ENCODE measurements around the gene FAM219A. TPM values are rescaled to one million over a fixed set of nuclear protein-coding genes. Genes with fewer than 3 reads are reported as not detected.
A peak's percentile ranks its signal among the peaks of the same experiment; 100 is the strongest.
"Not testable (repeated sequence)": the region's sequence is repeated elsewhere in the genome, so short reads cannot be mapped to it uniquely, and the experiment has no call there.

The FAM219A gene
- total RNA-seq, 1 donor from 2014 or later, result 25.9 TPM

DNA sequence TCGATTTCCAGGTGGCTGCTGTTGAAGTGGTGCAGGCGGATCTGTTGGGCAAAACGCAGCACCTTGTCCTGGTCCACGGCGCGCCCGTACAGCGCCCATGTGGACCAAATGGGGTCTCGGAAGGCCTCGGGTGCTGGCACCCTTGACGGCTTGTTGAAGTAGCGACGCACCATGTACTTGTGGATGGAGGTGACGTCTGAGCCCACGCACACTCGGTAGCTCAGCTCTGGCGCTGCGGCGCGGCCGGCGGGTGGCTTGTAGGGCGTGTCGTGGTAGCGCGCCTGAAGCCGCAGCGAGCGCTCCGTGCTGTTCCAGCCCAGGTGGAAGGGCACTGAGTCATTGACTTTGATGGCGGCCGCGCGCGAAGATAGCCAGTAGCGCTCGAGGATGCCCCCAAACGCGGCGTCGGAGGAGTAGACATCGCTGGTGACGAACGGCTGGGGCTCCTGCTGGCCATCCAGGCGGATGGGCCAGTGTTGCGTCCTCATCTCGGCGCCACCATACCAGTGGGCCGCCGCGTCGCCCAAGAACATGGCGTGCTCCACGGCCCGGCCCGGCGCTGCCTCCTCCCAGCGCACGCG, 86.4 kb downstream of the FAM219A start:
- peak; percentile 82 for DNase-seq (ENCODE audit: extremely low spot score, unreplicated experiment)
- TF ChIP-seq, protein P1, sequence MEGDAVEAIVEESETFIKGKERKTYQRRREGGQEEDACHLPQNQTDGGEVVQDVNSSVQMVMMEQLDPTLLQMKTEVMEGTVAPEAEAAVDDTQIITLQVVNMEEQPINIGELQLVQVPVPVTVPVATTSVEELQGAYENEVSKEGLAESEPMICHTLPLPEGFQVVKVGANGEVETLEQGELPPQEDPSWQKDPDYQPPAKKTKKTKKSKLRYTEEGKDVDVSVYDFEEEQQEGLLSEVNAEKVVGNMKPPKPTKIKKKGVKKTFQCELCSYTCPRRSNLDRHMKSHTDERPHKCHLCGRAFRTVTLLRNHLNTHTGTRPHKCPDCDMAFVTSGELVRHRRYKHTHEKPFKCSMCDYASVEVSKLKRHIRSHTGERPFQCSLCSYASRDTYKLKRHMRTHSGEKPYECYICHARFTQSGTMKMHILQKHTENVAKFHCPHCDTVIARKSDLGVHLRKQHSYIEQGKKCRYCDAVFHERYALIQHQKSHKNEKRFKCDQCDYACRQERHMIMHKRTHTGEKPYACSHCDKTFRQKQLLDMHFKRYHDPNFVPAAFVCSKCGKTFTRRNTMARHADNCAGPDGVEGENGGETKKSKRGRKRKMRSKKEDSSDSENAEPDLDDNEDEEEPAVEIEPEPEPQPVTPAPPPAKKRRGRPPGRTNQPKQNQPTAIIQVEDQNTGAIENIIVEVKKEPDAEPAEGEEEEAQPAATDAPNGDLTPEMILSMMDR (IDR thresholded peaks at IDR 0.05), result no peak
- H3K27ac Mint-ChIP-seq (ENCODE audit: unreplicated experiment), result no peak overlapping the region
- H3K27me3 Mint-ChIP-seq (ENCODE audit: unreplicated experiment), result no peaks in the 10 kb centered on the region
- H3K36me3 Mint-ChIP-seq (ENCODE audit: unreplicated experiment), result no peaks in the 10 kb centered on the region
- no peak overlapping the region for H3K4me3 Mint-ChIP-seq (ENCODE audit: unreplicated experiment)
- no peaks in the 10 kb centered on the region for H3K9me3 Mint-ChIP-seq (ENCODE audit: unreplicated experiment)
- peaks cover 8% of the 10 kb centered on the region for H3K4me1 Mint-ChIP-seq (ENCODE audit: unreplicated experiment)

GRCh38 chr9:34370970-34371880, 87.1 kb downstream of the FAM219A start:
- Mint-ChIP-seq H3K36me3 (ENCODE audit: unreplicated experiment) (no peaks in the 10 kb centered on the region), H3K9me3 (ENCODE audit: unreplicated experiment) (no peaks in the 10 kb centered on the region), H3K27me3 (ENCODE audit: unreplicated experiment) (no peaks in the 10 kb centered on the region), H3K27ac (ENCODE audit: unreplicated experiment) (no peak overlapping the region), H3K4me1 (ENCODE audit: unreplicated experiment) (peaks cover 8% of the 10 kb centered on the region), H3K4me3 (ENCODE audit: unreplicated experiment) (no peak overlapping the region)
- DNase-seq (ENCODE audit: extremely low spot score, unreplicated experiment), result peak; percentile 82
- TF ChIP-seq, protein P1 (IDR thresholded peaks at IDR 0.05), result no peak

GRCh38 chr9:34370335-34370969, 87.9 kb downstream of the FAM219A start:
- Mint-ChIP-seq H3K27me3 (ENCODE audit: unreplicated experiment) (no peaks in the 10 kb centered on the region), H3K9me3 (ENCODE audit: unreplicated experiment) (no peaks in the 10 kb centered on the region), H3K4me3 (ENCODE audit: unreplicated experiment) (no peak overlapping the region), H3K27ac (ENCODE audit: unreplicated experiment) (no peak overlapping the region), H3K4me1 (ENCODE audit: unreplicated experiment) (peaks cover 3% of the 10 kb centered on the region), H3K36me3 (ENCODE audit: unreplicated experiment) (no peaks in the 10 kb centered on the region)
- peak; percentile 60 for DNase-seq (ENCODE audit: extremely low spot score, unreplicated experiment)
- TF ChIP-seq, protein P1 (IDR thresholded peaks at IDR 0.05), result no peak

- no peaks in the 10 kb centered on the region for H3K36me3 Mint-ChIP-seq (ENCODE audit: unreplicated experiment)
- H3K27ac Mint-ChIP-seq (ENCODE audit: unreplicated experiment), result no peak overlapping the region
- H3K27me3 Mint-ChIP-seq (ENCODE audit: unreplicated experiment), result no peaks in the 10 kb centered on the region
- no peaks in the 10 kb centered on the region for H3K9me3 Mint-ChIP-seq (ENCODE audit: unreplicated experiment)
- no peaks in the 10 kb centered on the region for H3K4me1 Mint-ChIP-seq (ENCODE audit: unreplicated experiment)
- no peak overlapping the region for H3K4me3 Mint-ChIP-seq (ENCODE audit: unreplicated experiment)
- DNase-seq (ENCODE audit: extremely low spot score, unreplicated experiment), result no peak
- TF ChIP-seq, protein P1 (IDR thresholded peaks at IDR 0.05), result no peak
These were observed 88.7 kb downstream of the FAM219A start for GRCh38 chr9:34369636-34370035.

DNA sequence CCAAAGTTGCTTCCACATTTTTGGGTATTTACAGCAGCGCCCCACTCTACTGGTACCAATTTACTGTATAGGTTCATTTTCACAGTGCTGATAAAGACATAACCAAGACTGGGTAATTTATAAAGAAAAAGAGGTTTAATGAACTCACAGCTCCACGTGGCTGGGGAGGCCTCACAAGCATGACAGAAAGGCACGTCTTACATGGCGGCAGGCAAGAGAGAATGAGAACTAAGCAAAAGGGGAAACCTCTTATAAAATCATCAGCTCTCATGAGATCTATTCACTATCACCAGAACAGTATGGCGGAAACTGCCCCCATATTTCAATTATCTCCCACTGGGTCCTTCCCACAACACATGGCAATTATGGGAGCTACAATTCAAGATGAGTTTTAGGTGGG, 89.6 kb downstream of the FAM219A start:
- H3K27me3 Mint-ChIP-seq (ENCODE audit: unreplicated experiment); H3K4me1 Mint-ChIP-seq (ENCODE audit: unreplicated experiment); H3K4me3 Mint-ChIP-seq (ENCODE audit: unreplicated experiment); DNase-seq (ENCODE audit: extremely low spot score, unreplicated experiment); H3K36me3 Mint-ChIP-seq (ENCODE audit: unreplicated experiment); H3K27ac Mint-ChIP-seq (ENCODE audit: unreplicated experiment); H3K9me3 Mint-ChIP-seq (ENCODE audit: unreplicated experiment): not testable (repeated sequence)

GRCh38 chr9:34367751-34368410, 90.5 kb downstream of the FAM219A start:
- not testable (repeated sequence) for H3K27me3 Mint-ChIP-seq (ENCODE audit: unreplicated experiment); H3K9me3 Mint-ChIP-seq (ENCODE audit: unreplicated experiment); H3K27ac Mint-ChIP-seq (ENCODE audit: unreplicated experiment); H3K4me1 Mint-ChIP-seq (ENCODE audit: unreplicated experiment); H3K4me3 Mint-ChIP-seq (ENCODE audit: unreplicated experiment); H3K36me3 Mint-ChIP-seq (ENCODE audit: unreplicated experiment)
- DNase-seq (ENCODE audit: extremely low spot score, unreplicated experiment), result peak; percentile 60

Measured in osteocyte (in vitro differentiated cells).